HUES48 (cell line): ENCODE data around the gene LAMA1.
"Not testable (repeated sequence)": the region's sequence is repeated elsewhere in the genome, so short reads cannot be mapped to it uniquely, and the experiment has no call there.

Source experiments
- H3K27ac ChIP-seq: one replicate; pipeline ENCODE4 v1.7.0; 2013; ENCODE audit warnings: low read depth, low read length, inconsistent platforms
- H3K27me3 ChIP-seq: 2 replicates; pipeline ENCODE4 v1.6.1; 2013; ENCODE audit warnings: mild to moderate bottlenecking, low read length; ENCODE audit not compliant: control insufficient read depth, insufficient read depth
- H3K36me3 ChIP-seq: 2 replicates; pipeline ENCODE4 v1.6.1; 2013; ENCODE audit warnings: low read length; ENCODE audit not compliant: control insufficient read depth, insufficient read depth
- H3K4me1 ChIP-seq: 2 replicates; pipeline ENCODE4 v1.6.1; 2013; ENCODE audit warnings: mild to moderate bottlenecking, low read length; ENCODE audit not compliant: control insufficient read depth, insufficient read depth
- H3K4me3 ChIP-seq: 2 replicates; pipeline ENCODE4 v1.5.1; 2013; ENCODE audit warnings: mild to moderate bottlenecking, low read depth, low read length
- H3K9ac ChIP-seq: 2 replicates; pipeline ENCODE4 v1.6.1; 2013; ENCODE audit warnings: mild to moderate bottlenecking, low read depth, low read length, moderate library complexity
- H3K9me3 ChIP-seq: 2 replicates; pipeline ENCODE4 v1.6.1; 2013; ENCODE audit warnings: low read length; ENCODE audit not compliant: control insufficient read depth, insufficient read depth

Gene LAMA1

DNA sequence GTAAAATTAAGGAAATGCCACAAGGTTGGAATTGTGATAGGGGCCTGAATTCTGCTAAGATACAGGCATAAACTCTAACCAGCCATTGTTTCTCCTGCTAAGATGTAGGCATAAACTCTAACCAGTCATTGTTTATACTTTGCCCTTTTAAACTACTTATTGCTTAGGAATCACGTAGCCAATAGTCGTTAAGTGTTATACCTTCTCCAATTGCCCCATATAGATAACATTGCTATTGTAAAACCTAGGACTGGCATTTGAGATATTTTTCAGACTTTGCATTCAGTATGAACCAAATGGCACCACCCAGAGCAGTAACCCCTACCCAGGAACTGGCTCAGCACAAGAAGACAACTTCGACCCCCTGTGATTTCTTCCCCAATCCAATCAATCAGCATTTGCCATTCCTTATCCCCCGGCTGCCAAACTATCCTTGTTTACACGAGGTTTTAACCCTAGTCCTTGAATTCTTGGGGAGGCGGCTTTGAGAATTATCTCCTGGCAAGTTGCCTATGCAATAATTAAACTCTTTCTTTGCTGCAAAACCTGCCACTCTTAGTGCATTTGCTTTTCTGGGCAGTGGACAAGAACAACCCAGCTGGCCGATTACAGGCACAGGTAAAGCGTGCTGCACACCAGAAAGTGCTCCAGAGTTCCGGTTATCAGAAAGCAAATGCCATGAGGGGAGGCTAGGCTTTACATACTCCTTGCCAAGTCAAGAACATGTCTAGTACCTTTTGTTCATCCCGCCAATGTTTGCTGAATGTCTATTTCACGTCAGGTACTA, 167.6 kb downstream of the LAMA1 start:
- no peak overlapping the region for H3K27ac ChIP-seq
- H3K9me3 ChIP-seq = no peaks in the 10 kb centered on the region
- H3K4me3 ChIP-seq = no peak overlapping the region
- H3K9ac ChIP-seq = no peak overlapping the region
- H3K36me3 ChIP-seq = peaks cover 27% of the 10 kb centered on the region
- no peaks in the 10 kb centered on the region for H3K4me1 ChIP-seq
- H3K27me3 ChIP-seq = no peaks in the 10 kb centered on the region

DNA sequence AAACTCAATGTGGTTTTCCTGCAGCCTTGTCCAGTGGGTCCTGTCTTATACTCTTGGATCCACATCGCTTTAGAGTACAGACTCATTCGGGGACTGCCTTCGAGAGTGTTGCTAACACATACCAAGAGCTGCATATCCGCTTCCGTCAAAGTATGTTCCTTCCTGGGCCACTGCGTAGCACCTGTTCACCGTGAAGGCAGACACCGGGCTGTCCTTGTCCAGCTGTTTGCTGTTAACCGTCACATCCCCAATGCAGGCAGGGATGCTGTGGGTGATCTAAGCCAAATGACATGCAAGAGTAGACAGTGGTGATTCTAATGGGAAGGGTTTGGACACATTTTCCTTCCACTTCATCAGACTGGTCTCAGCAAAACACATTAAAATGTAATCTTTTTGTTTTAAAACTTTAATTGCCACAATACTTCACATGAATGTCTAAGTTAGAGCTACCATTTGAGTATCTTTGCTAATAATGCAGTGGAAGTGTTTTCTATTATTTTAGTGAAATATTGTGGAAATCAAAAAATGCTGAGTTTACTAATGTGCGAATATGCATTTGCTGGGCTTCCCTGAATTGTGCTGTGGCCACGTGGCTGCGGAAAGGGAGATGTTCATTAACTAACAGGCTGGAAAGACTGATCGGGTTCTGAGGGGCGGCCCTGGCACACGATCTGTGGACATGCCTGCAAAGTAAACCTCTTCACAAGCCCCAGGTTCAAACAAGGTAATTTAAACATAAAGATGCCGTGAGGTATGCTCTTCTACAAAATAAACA, 169.1 kb downstream of the LAMA1 start:
- no peaks in the 10 kb centered on the region for H3K27me3 ChIP-seq
- H3K9ac ChIP-seq = no peak overlapping the region
- no peak overlapping the region for H3K27ac ChIP-seq
- no peak overlapping the region for H3K4me3 ChIP-seq
- H3K4me1 ChIP-seq = no peaks in the 10 kb centered on the region
- no peaks in the 10 kb centered on the region for H3K9me3 ChIP-seq
- peaks cover 18% of the 10 kb centered on the region for H3K36me3 ChIP-seq

- H3K4me1 ChIP-seq = no peaks in the 10 kb centered on the region
- no peak overlapping the region for H3K27ac ChIP-seq
- no peak overlapping the region for H3K9ac ChIP-seq
- no peak overlapping the region for H3K4me3 ChIP-seq
- H3K36me3 ChIP-seq = peaks cover 23% of the 10 kb centered on the region
- no peaks in the 10 kb centered on the region for H3K27me3 ChIP-seq
- no peaks in the 10 kb centered on the region for H3K9me3 ChIP-seq
Measured at GRCh38 chr18:6947338-6948030, 170.1 kb downstream of the LAMA1 start.

GRCh38 chr18:6943143-6943542, 174.5 kb downstream of the LAMA1 start:
- H3K27ac ChIP-seq = no peak overlapping the region
- peaks cover 31% of the 10 kb centered on the region for H3K36me3 ChIP-seq
- no peaks in the 10 kb centered on the region for H3K4me1 ChIP-seq
- no peak overlapping the region for H3K9ac ChIP-seq
- no peaks in the 10 kb centered on the region for H3K27me3 ChIP-seq
- no peak overlapping the region for H3K4me3 ChIP-seq
- no peaks in the 10 kb centered on the region for H3K9me3 ChIP-seq

- no peak overlapping the region for H3K27ac ChIP-seq
Measured at GRCh38 chr18:6942742-6943141, 174.9 kb downstream of the LAMA1 start.

DNA sequence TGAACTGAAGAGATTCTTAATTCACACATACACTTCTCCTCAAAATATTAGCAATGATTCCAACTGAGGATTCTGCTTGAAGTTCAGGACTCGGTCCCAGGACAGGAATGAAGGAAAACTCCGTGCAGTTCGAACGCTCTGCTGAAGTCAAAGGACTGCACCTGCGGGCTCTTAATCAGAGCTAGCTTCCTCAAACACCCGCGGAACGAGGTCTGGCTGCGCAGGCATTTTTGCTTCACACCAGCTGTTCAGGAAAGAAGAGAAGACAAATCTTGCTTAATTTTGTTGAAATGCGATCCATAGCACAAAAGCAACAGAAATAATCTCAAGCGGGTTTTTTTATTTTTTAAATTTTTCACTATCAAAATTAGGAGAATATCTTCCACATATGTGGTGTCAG, 175.6 kb downstream of the LAMA1 start:
- Histone ChIP-seq H3K9me3 (no peaks in the 10 kb centered on the region), H3K36me3 (peaks cover 21% of the 10 kb centered on the region), H3K9ac (no peak overlapping the region), H3K4me1 (no peaks in the 10 kb centered on the region), H3K4me3 (no peak overlapping the region), H3K27ac (no peak overlapping the region), H3K27me3 (no peaks in the 10 kb centered on the region)

More at GRCh38 chr18:6942742-6943141, 174.9 kb downstream of the LAMA1 start:
- Histone ChIP-seq H3K9ac (no peak overlapping the region), H3K36me3 (peaks cover 28% of the 10 kb centered on the region), H3K27me3 (no peaks in the 10 kb centered on the region), H3K4me1 (no peaks in the 10 kb centered on the region), H3K9me3 (no peaks in the 10 kb centered on the region), H3K4me3 (no peak overlapping the region)

GRCh38 chr18:6940451-6940850, 177.1 kb downstream of the LAMA1 start:
- Histone ChIP-seq H3K4me3 (no peak overlapping the region), H3K9me3 (no peaks in the 10 kb centered on the region), H3K27ac (no peak overlapping the region), H3K9ac (no peak overlapping the region), H3K27me3 (no peaks in the 10 kb centered on the region), H3K36me3 (peaks cover 20% of the 10 kb centered on the region), H3K4me1 (no peaks in the 10 kb centered on the region)

- Histone ChIP-seq H3K27me3 (no peaks in the 10 kb centered on the region), H3K9ac (no peak overlapping the region), H3K4me1 (no peaks in the 10 kb centered on the region), H3K36me3 (peaks cover 20% of the 10 kb centered on the region), H3K4me3 (no peak overlapping the region), H3K9me3 (no peaks in the 10 kb centered on the region), H3K27ac (no peak overlapping the region)
Measured at GRCh38 chr18:6939972-6940371, 177.6 kb downstream of the LAMA1 start.

DNA sequence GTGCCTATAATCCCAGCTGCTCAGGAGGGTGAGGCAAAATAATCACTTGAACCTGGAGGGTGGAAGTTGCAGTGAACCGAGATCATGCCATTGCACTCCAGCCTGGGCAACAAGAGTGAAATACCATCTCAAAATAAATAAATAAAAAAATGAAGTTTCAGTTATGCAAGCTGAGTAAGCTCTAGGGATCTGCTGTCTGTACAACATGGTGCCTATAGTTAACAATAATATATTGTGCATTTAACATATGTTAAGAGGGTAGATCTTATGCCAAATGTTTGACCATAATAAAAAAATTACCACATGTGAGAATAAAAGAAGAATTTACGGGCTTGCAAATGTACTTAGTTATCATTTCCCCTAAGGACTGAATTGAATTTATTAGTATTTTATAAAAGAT, 179.2 kb downstream of the LAMA1 start:
- not testable (repeated sequence) for H3K4me1 ChIP-seq, H3K9me3 ChIP-seq, H3K4me3 ChIP-seq, H3K27me3 ChIP-seq, H3K9ac ChIP-seq, H3K27ac ChIP-seq
- H3K36me3 ChIP-seq = peaks cover 20% of the 10 kb centered on the region

DNA sequence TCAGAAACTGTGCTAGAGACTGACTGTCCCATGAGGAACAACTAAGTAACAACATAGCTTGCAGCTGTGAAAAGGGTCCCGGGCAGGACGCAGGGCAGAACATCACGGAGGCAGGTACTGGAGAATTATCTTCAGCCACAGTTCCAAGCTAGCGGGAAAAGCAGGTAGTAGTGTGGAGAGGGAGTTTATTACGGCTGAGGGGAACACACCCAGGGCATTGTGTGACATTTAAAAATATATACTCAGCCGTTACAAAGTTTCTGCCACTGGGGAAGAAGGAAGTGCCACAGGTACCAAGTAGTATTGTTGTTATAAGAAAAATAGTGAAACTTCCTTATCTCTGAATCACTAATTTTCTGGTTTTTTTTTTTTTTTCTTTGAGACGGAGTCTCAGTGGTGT, 179.6 kb downstream of the LAMA1 start:
- no peaks in the 10 kb centered on the region for H3K27me3 ChIP-seq
- H3K36me3 ChIP-seq = peaks cover 17% of the 10 kb centered on the region
- H3K27ac ChIP-seq = no peak overlapping the region
- H3K4me1 ChIP-seq = no peaks in the 10 kb centered on the region
- no peaks in the 10 kb centered on the region for H3K9me3 ChIP-seq
- no peak overlapping the region for H3K9ac ChIP-seq
- no peak overlapping the region for H3K4me3 ChIP-seq

DNA sequence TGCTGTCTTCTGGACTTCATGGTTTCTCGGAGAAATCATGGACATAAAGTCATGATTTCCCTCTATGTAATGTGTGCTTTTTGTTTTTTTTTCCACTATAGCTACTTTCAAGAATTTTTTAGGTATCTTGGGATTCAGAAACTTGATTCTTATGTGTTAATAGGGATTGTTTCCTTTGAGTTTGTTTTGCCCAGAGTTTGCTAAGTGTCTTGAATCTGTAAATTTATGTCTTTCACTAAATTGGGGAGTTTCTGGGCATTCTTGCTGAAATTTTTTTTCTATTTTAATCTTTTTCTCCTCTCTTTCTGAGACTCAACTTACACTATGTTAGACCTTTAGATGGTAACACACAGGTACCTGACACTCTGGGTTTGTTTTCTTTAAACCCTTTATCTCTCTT, 182.7 kb downstream of the LAMA1 start:
- H3K27ac ChIP-seq = no peak overlapping the region
- H3K9me3 ChIP-seq = no peaks in the 10 kb centered on the region
- H3K4me1 ChIP-seq = no peaks in the 10 kb centered on the region
- H3K36me3 ChIP-seq = no peaks in the 10 kb centered on the region
- H3K9ac ChIP-seq = no peak overlapping the region
- no peaks in the 10 kb centered on the region for H3K27me3 ChIP-seq
- H3K4me3 ChIP-seq = no peak overlapping the region
